ENCODE measurements around the gene INTS2. TPM values are rescaled to one million over a fixed set of nuclear protein-coding genes. Genes with fewer than 3 reads are reported as not detected.
"Not testable (repeated sequence)": the region's sequence is repeated elsewhere in the genome, so short reads cannot be mapped to it uniquely, and the experiment has no call there.

The INTS2 gene
- total RNA-seq, 4 donors from 2014 or later: 10.1 to 15.4 (median 11.4) TPM

- Histone ChIP-seq H3K27me3 (no peaks in the 10 kb centered on the region), H3K4me3 (no peak overlapping the region), H3K4me1 (no peaks in the 10 kb centered on the region), H3K9me3 (peaks cover 0 to 7% (median 0%) of the 10 kb centered on the region in 4 donors), H3K36me3 (no peaks in the 10 kb centered on the region), H3K27ac (replicated peaks in 1 of 4) (no peak overlapping the region)
- intact Hi-C loops (cut with DNase I): no loop called here
- WGBS: 98% methylated on average over 8 of the region's 8 CpGs
- no peak for DNase-seq (ENCODE audit: extremely low spot score)
- TF ChIP-seq POLR2A (IDR thresholded peaks at IDR 0.05; ENCODE audit: low read depth) (no peak), EP300 (IDR thresholded peaks at IDR 0.05) (no peak), CTCF (IDR thresholded peaks at IDR 0.05) (no peak), POLR2AphosphoS5 (IDR thresholded peaks at IDR 0.05) (no peak)
Observed at GRCh38 chr17:61827649-61828395, 100.0 kb downstream of the INTS2 start.

- intact Hi-C loops (cut with DNase I); H3K27me3 ChIP-seq; H3K27ac ChIP-seq (replicated peaks in 1 of 4); H3K36me3 ChIP-seq; DNase-seq (ENCODE audit: extremely low spot score); H3K9me3 ChIP-seq; H3K4me3 ChIP-seq; H3K4me1 ChIP-seq: not testable (repeated sequence)
- 95% methylated on average over 1 of the region's 1 CpG for WGBS
Observed at GRCh38 chr17:61826866-61827265, 100.9 kb downstream of the INTS2 start.

GRCh38 chr17:61826198-61826597, 101.6 kb downstream of the INTS2 start:
- intact Hi-C loops (cut with DNase I); H3K36me3 ChIP-seq: not testable (repeated sequence)

GRCh38 chr17:61825448-61826137, 102.2 kb downstream of the INTS2 start:
- H3K4me1 ChIP-seq: no peaks in the 10 kb centered on the region
- DNase-seq (ENCODE audit: extremely low spot score): no peak
- H3K36me3 ChIP-seq: no peaks in the 10 kb centered on the region
- H3K9me3 ChIP-seq: peaks cover 0 to 7% (median 0%) of the 10 kb centered on the region in 4 donors
- 96% methylated on average over 2 of the region's 2 CpGs for WGBS
- no peaks in the 10 kb centered on the region for H3K27me3 ChIP-seq
- TF ChIP-seq CTCF (IDR thresholded peaks at IDR 0.05): no peak
- no peak for TF ChIP-seq POLR2A (IDR thresholded peaks at IDR 0.05; ENCODE audit: low read depth)
- no peak for TF ChIP-seq POLR2AphosphoS5 (IDR thresholded peaks at IDR 0.05)
- no peak for TF ChIP-seq EP300 (IDR thresholded peaks at IDR 0.05)
- H3K4me3 ChIP-seq: no peak overlapping the region
- no peak overlapping the region for H3K27ac ChIP-seq (replicated peaks in 1 of 4)
- intact Hi-C loops (cut with DNase I): no loop called here

More at GRCh38 chr17:61826198-61826597, 101.6 kb downstream of the INTS2 start:
- H3K4me1 ChIP-seq; H3K27ac ChIP-seq (replicated peaks in 1 of 4); H3K9me3 ChIP-seq; H3K27me3 ChIP-seq; H3K4me3 ChIP-seq; DNase-seq (ENCODE audit: extremely low spot score): not testable (repeated sequence)
- WGBS: 92% methylated on average over 2 of the region's 2 CpGs

GRCh38 chr17:61822326-61823285, 105.2 kb downstream of the INTS2 start:
- H3K36me3 ChIP-seq: no peaks in the 10 kb centered on the region
- H3K27me3 ChIP-seq: no peaks in the 10 kb centered on the region
- no peak for TF ChIP-seq CTCF (IDR thresholded peaks at IDR 0.05)
- TF ChIP-seq POLR2AphosphoS5 (IDR thresholded peaks at IDR 0.05): no peak
- no peak for TF ChIP-seq EP300 (IDR thresholded peaks at IDR 0.05)
- no peak for TF ChIP-seq POLR2A (IDR thresholded peaks at IDR 0.05; ENCODE audit: low read depth)
- no peaks in the 10 kb centered on the region for H3K4me1 ChIP-seq
- WGBS: 92% methylated on average over 6 of the region's 6 CpGs
- intact Hi-C loops (cut with DNase I): no loop called here
- DNase-seq (ENCODE audit: extremely low spot score): no peak
- no peak overlapping the region for H3K27ac ChIP-seq (replicated peaks in 1 of 4)
- no peak overlapping the region for H3K4me3 ChIP-seq
- peaks cover 0 to 2% (median 0%) of the 10 kb centered on the region in 4 donors for H3K9me3 ChIP-seq
